Tibial nerve (tissue), 3 donors: ENCODE results near the gene ARL13A.

Experiments used
- CTCF ChIP-seq, 5 experiments: fragments of 200-600 bp in 3 of 5; fragments of 450-650 bp in 2 of 5; sonication (generic) in 3 of 5; IDR thresholded peaks; one replicate each; pipeline ENCODE4 v1.5.1; 2016 to 2019; ENCODE audit warnings: antibody characterized with exemption in 5 of 5, mild to moderate bottlenecking in 3 of 5, moderate library complexity in 2 of 5
- POLR2A ChIP-seq, 2 donors: fragments of 450-650 bp; IDR thresholded peaks; one replicate each; pipeline ENCODE4 v1.6.1; 2017; ENCODE audit warnings: antibody characterized with exemption in 2 of 2, mild to moderate bottlenecking in 2 of 2, moderate library complexity in 2 of 2

- TF ChIP-seq POLR2A (IDR thresholded peaks at IDR 0.05): no peak
- TF ChIP-seq CTCF (IDR thresholded peaks at IDR 0.05): no peak
Measured at GRCh38 chrX:101040197-101040596, 70.7 kb downstream of the ARL13A start.
